Lower lobe of right lung (tissue), 2 donors: ENCODE results near the gene DNM1. TPM values are rescaled to one million over a fixed set of nuclear protein-coding genes. Genes with fewer than 3 reads are reported as not detected.
A peak's percentile ranks its signal among the peaks of the same experiment; 100 is the strongest.

Experiments
- ATAC-seq, 2 donors: fragments of 200-7000 bp; cut with Tn5 transposase; one replicate each; pipeline ENCODE4 v1.9.1; 2020 to 2022; ENCODE audit warnings: mild to moderate bottlenecking in 2 of 2, moderate library complexity in 2 of 2
- DNase-seq: peaks from one replicate; pipeline ENCODE4 v3.0.0-alpha.2; 2020
- H3K27ac ChIP-seq: fragments of 200-600 bp; one replicate; pipeline ENCODE4 v1.8.0; 2022
- H3K27me3 ChIP-seq: fragments of 200-600 bp; one replicate; pipeline ENCODE4 v1.8.0; 2022; ENCODE audit warnings: low read depth
- H3K36me3 ChIP-seq: fragments of 200-600 bp; one replicate; pipeline ENCODE4 v1.8.0; 2022; ENCODE audit warnings: mild to moderate bottlenecking
- H3K4me1 ChIP-seq: fragments of 200-600 bp; one replicate; pipeline ENCODE4 v1.8.0; 2022
- H3K4me3 ChIP-seq: fragments of 200-600 bp; one replicate; pipeline ENCODE4 v1.8.0; 2022; ENCODE audit warnings: mild to moderate bottlenecking
- H3K9me3 ChIP-seq: fragments of 200-600 bp; one replicate; pipeline ENCODE4 v1.8.0; 2022
- intact Hi-C: fragments of 100-400 bp; cut with DNase I; formaldehyde crosslinking; loops from one replicate; pipeline ENCODE4 v1.11.0; 2022
- total RNA-seq: library from RNA; stranded (reverse); fragmentation: NEBNext Ultra II Directional; extraction: Animal tissue kit (Norgen Biotek cat#: 25700); gene quantifications from one replicate; pipeline ENCODE4 v1.2.1, GENCODE V29; 2021
- TF ChIP-seq, protein P1 (sequence below): fragments of 200-600 bp; IDR thresholded peaks from one replicate; pipeline ENCODE4 v1.8.0; 2022; ENCODE audit warnings: antibody characterized with exemption, mild to moderate bottlenecking
- donor health status: DM: no; HTN: yes; CAD: no; lungs with severe emphysema.

DNM1 gene
- total RNA-seq, 1 donor from 2014 or later = 8.8 TPM

DNA sequence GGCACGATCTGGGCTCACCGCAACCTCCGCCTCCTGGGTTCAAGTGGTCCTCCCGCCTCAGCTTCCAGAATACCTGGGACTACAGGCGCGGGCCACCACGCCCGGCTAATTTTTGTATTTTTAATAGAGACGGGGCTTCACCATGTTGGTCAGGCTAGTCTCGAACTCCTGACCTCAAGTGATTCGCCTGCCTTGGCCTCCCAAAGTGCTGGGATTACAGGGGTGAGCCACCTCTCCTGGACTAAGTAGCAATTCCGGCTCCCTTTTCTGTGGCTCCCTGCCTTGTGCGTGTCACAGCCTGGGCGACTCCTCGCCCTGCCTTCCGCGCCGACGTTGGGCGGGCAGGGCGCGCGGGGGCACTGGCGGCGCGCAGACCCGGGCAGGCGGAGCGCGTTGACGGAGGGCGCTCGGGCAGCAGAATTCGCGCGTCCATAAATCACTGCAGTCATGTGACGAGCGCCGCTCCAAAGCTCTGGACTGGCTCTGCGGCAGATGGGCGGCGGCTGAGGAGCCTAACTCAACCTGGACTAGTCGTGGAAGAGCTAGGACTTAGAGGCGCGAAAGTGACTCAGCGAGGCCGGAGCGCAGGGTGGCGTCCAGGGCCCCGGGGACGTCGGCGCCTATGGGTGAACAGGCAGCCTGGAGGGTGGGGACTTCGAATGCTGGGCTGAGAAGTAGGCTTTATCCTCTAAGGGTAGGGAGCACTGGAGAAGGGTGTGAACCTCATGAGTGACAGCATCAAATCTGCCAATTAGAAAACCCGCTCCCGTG, 10.4 kb upstream of the DNM1 start:
- DNase-seq (peak; percentile 87), ATAC-seq (peak; percentile 86)
- Histone ChIP-seq H3K9me3 (no peaks in the 10 kb centered on the region), H3K4me3 (peak overlapping the region; percentile 89), H3K36me3 (peaks cover 24% of the 10 kb centered on the region), H3K27ac (peak overlapping the region; percentile 87), H3K27me3 (no peaks in the 10 kb centered on the region), H3K4me1 (peaks cover 20% of the 10 kb centered on the region)
- TF ChIP-seq, protein P1, sequence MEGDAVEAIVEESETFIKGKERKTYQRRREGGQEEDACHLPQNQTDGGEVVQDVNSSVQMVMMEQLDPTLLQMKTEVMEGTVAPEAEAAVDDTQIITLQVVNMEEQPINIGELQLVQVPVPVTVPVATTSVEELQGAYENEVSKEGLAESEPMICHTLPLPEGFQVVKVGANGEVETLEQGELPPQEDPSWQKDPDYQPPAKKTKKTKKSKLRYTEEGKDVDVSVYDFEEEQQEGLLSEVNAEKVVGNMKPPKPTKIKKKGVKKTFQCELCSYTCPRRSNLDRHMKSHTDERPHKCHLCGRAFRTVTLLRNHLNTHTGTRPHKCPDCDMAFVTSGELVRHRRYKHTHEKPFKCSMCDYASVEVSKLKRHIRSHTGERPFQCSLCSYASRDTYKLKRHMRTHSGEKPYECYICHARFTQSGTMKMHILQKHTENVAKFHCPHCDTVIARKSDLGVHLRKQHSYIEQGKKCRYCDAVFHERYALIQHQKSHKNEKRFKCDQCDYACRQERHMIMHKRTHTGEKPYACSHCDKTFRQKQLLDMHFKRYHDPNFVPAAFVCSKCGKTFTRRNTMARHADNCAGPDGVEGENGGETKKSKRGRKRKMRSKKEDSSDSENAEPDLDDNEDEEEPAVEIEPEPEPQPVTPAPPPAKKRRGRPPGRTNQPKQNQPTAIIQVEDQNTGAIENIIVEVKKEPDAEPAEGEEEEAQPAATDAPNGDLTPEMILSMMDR = no peak
- intact Hi-C loops = no loop called here

DNA sequence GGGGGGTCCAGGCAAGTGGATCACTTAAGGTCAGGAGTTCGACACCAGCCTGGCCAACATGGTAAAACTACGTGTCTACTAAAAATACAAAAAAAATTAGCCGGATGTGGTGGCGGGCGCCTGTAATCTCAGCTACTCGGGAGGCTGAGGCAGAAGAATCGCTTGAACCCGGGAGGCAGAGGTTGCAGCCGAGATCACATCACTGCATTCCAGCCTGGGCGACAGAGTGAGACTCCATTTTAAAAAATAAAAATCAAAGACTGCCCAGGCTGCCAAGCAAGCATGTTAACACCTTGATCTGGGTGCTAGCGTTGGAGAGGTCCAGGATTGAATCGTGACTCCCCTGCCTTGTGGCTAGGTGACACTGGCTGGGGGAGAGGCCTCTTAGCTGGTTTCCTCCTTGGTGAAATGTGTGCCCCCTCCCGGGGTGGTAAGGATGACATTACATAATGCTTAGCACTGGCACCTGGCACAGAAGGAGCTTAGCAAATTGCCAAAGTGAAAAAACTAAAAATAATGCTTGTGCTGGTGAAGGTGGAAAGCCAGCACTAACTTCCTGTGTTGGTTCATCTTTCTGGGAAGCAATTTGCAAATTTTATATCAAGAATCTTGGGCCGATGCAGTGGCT, 9.6 kb upstream of the DNM1 start:
- H3K4me3 ChIP-seq = peak overlapping the region; percentile 89
- peaks cover 16% of the 10 kb centered on the region for H3K36me3 ChIP-seq
- TF ChIP-seq, protein P1 = no peak

DNA sequence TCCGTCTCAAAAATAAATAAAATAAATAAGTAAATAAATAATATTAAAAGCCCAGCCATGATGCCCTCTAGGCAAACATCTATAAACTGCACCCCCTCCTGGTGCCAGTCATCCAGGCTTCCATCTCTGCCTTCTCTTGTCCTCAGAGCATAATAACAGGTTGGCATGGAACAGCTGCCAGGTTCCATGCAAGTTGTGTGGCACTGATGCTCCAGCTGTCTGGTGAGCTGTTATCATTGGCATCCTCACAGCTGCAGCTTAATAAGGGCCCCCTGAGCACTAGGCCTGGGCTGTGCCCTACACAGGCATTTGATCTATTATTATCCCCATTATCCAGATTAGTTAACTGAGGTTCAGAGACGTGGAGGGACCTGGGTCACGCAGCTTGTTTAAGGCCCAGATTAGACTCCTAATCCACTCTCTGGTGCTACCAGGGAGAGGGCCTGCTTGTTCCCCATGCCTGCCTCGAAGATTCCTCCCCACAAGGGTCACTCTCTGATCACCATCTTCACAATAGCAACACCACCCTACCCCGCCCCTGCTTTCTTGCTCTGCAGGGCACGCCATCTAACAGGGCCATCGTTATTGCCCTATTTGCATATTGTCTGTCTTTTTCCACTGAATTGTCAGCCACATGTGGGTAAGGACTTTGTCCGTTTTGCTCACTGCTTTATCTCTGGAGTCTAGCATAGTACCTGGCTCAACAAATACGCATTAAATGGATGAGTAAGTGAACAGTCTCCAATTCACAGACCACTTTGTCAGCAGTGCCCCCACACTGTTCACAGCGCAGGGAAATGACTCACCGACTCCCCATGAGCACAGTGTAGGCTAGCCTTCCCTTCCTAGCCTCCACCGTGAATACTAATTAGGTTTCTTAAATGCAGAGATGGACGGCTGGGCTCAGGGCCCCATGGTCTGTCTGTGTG, 1.5 kb upstream of the DNM1 start:
- Histone ChIP-seq H3K27me3 (peaks cover 24% of the 10 kb centered on the region), H3K27ac (no peak overlapping the region), H3K4me1 (peaks cover 10% of the 10 kb centered on the region), H3K9me3 (no peaks in the 10 kb centered on the region), H3K36me3 (no peaks in the 10 kb centered on the region), H3K4me3 (no peak overlapping the region)
- TF ChIP-seq, protein P1 = no peak
- no peak for DNase-seq
- no peak for ATAC-seq
- intact Hi-C loops = no loop called here

More for the DNA sequence above, 9.6 kb upstream of the DNM1 start:
- DNase-seq = no peak
- no peaks in the 10 kb centered on the region for H3K27me3 ChIP-seq
- no peaks in the 10 kb centered on the region for H3K9me3 ChIP-seq
- peaks cover 20% of the 10 kb centered on the region for H3K4me1 ChIP-seq
- intact Hi-C loops = no loop called here
- no peak for ATAC-seq
- H3K27ac ChIP-seq = peak overlapping the region; percentile 87

DNA sequence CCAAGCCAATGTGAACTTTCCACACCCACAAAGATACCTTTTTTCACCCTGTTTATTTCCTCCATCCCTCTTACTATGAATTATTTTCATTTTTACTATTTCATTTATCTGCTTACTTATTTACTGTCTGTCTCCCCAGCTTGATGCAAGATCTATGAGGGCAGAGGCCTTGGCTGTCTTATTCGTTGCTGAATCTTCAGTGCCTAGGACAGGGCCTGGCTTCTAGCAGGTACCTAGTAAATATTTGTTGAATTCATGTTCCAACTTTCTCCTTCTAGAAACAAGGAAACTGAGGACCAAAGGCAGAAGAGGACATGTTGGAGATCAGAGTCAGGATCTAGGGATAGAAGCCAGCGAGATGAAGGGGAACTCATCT, 543 bp upstream of the DNM1 start:
- H3K4me1 ChIP-seq = peaks cover 10% of the 10 kb centered on the region
- H3K36me3 ChIP-seq = no peaks in the 10 kb centered on the region
- TF ChIP-seq, protein P1 = no peak
- intact Hi-C loops = no loop called here
- no peak overlapping the region for H3K27ac ChIP-seq
- no peak for DNase-seq
- ATAC-seq = no peak
- H3K4me3 ChIP-seq = peak overlapping the region; percentile 68
- no peaks in the 10 kb centered on the region for H3K9me3 ChIP-seq
- peaks cover 24% of the 10 kb centered on the region for H3K27me3 ChIP-seq
